ENCODE data around the gene TRPM2.

The TRPM2 gene

DNA sequence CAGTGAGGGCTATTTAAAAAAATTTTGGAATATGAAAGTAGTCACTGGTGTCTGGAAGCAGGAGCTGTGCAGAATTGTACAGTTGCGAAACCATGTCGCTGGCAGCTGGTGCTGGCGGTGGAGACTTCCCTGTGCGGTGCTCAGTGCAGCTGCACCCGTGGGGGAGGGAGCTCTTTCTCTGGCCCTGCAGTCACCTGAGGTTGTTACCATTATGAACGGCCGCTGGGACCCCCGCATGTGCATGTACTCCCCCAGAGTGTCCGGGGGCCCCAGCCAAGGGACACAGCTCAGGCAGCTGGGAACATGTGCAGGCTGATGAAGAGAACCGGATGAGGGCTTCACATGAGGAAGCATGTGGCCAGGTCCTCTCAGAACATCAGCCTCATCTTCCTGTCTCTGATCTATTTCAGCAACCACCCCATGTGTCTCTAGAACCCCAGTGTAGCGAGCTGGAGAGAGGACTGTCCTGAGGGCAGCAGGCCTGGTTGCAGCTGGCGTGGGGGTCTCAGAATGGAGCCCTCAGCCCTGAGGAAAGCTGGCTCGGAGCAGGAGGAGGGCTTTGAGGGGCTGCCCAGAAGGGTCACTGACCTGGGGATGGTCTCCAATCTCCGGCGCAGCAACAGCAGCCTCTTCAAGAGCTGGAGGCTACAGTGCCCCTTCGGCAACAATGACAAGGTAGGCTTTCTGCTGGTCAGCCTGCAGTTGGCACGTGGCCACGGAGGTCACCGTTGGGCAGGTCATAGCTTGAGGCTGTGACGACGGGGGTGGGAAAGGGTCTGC, at the start of gene TRPM2:
Gene TRPM2 (plus strand): TSS at position 431 of the 780 bp plus-strand sequence. CDS start 80 bp downstream, at position 511.
- FAIRE-seq, result no peak

DNA sequence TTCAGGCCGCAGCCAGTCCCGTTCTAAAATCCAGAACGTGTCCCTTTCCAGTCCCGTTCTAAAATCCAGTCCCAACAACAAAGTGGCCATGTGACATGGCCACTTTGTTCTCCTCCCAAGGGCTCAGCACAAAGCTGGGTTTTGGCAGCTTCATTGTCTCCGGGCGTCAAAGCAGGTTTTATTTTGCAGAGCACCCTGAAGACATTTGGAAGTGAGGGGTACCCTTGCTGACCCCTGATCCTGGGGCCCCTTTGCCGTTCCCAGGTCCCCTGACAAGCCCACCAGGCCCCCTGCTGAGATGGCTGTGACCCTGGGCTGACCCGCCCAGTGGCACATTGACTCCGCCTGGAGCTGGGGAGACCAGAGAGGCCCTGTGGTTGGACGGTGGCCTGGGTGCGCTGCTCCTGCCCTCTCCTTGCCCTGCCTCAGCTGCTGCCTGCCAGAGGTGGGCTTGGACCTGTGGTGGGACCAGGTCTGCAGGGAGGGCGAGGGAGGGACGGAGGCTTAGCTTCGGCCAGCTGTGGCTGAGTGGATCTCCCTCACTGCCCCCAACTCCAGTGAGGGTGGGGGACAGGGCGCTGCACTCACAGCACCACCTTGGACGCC, 49.3 kb upstream of the TRPM2 start:
- FAIRE-seq, result no peak

DNA sequence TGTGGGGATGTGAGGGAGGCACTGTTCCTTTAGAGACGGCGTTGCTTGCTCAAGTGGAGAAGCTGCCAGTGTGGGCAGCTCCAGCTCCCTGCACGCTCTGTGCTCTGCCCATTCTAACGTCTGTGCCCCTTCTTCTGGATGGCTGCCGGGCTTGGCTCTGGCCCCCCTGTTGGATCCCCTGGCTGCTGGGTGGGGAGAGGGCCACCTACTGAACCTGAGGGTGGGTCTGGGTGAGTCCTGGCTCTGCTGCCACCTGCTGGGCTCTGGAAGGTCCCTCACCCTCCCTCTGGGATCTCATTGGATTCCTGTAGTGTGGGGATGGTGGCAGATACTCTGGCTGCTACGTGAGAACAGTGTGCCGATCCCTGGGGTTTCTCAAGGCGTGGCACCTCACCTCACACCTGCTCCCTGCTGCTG, 48.5 kb upstream of the TRPM2 start:
- no peak for FAIRE-seq

DNA sequence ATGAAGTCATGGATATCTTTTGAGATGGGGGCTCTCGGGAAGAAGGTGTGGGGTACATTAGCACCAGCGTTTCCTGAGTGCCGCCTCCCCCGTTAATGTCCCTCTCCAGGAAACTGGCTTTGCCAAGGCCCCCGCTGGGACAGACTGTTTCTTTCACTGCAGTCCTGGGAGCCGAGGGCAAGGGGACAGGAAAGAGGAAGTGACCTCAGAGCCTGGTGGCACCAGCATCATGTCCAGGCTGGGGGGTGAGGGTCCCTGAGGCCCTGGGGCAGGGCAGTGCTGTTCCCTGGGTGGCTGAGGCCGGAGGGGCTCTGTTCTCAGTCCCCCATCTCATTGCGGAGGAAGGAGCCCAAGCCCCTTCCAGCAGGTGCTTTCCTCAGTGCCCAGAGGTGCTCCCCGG, 47.7 kb upstream of the TRPM2 start:
- FAIRE-seq, result no peak

DNA sequence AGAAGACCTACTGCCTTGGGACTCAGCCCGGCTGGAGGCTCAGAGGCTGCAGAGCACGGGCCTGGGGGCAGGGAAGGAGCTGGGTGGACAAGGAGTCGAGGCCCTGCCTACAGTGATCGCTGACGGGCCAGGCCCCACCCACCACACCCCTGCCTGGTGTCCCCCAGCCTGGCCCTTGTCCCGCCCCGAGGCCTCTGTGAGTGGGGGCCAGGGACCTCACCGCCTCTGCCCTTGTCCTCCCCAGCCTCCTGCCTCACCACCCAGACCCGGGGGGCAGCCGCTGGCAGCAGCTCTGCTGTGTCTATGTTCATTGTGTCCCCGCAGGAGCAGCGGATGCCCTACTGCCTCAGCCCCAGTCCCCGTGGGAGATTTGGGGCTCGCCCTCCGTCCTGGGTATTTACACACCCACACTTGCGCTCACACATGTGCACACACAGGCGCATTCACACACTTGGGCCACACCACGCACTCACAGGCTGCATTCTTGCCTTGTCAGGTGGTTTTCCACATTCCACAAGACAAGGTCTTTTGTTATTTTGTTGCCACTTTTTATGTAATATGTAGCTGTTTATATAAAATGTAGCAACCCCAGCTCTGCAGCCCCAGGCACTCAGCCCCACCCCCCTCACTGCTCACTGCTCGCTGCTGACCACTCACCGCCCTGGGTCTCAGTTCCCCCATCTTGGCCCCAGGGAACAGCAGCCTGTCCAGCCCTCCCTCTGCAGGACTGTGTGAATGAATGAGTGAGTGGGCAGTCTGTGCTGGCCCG, 46.3 kb upstream of the TRPM2 start:
- no peak for FAIRE-seq

DNA sequence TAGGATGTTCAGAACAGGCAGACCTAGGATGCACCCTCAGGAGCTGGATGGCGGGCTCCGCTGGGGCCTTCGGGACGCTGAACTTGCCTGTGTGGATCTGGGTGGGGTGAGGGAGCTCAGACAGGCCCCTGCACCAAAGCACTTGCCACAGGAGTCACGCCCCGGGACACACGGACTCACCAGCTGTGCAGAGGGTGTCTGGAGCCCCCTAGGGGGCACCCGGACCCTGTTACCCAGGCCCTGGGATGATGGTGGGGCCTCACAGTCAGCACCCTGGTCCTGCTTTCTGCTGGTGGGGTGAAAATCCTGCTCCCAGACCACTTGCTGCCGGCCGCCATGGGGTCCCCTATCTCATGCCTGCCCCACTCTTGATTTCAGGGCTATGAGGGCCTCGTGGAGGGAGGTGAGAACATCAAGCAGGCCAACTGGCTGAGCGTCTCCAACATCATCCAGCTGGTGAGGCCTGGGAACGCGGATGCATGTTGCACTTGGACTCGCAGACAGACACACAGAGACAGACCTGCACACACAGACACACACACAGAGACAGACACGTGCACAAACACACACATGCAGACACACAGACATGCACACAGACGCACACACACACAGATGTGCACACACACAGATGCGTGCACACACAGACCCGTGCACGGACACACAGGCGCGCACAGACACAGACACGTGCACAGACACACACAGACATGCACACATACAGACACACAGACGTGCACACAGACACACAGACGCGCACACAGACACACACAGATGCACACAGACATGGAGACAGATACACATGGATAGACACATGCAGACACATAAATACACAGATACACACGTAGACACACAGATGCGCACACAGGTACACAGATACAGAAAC, 42.6 kb upstream of the TRPM2 start:
- no peak for FAIRE-seq

DNA sequence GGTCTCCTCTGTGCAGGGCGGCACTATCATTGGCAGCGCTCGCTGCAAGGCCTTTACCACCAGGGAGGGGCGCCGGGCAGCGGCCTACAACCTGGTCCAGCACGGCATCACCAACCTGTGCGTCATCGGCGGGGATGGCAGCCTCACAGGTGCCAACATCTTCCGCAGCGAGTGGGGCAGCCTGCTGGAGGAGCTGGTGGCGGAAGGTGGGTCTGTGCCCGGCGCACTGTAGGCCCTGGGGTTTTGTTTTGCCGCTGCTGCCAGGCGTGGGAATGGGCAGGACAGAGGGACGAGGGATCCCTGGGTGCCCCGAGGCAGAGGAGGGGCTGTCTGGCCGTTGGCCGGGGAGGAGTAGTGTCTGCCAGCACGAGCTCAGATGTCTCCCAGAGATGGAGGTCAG, 41.3 kb upstream of the TRPM2 start:
- FAIRE-seq, result no peak

DNA sequence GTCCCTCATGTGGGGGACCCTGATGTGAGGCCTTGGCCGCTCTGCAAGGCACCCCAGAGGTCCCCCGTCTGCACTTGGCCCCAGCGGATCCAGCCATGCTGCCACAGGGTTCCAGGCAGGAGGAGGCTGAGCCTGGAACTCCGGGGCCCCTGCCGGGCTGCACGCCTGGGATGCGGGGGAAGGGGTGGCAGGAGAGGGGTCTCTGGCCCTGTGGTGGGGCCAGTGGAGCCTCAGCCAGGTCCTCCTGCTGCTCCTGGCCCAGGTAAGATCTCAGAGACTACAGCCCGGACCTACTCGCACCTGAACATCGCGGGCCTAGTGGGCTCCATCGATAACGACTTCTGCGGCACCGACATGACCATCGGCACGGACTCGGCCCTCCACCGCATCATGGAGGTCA, 40.7 kb upstream of the TRPM2 start:
- no peak for FAIRE-seq

DNA sequence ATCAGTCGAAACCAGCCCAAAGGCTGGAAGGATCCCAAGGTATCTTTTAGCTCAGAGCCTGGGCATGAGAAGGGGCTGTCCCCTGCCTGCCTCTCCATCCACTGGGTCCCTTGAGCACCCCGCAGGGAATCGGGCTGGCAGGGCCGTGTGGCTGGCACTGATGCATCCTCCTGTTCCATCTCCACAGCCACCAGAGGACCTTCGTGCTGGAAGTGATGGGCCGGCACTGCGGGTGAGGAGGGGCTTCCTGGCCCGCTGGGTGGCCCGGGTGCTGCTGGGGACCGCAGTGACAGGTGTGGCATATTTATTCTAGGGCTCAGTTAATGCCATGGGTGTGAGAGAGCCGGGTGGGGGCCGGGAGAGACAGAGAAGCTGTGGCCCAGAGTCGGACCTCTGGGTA, 40.0 kb upstream of the TRPM2 start:
- no peak for FAIRE-seq

DNA sequence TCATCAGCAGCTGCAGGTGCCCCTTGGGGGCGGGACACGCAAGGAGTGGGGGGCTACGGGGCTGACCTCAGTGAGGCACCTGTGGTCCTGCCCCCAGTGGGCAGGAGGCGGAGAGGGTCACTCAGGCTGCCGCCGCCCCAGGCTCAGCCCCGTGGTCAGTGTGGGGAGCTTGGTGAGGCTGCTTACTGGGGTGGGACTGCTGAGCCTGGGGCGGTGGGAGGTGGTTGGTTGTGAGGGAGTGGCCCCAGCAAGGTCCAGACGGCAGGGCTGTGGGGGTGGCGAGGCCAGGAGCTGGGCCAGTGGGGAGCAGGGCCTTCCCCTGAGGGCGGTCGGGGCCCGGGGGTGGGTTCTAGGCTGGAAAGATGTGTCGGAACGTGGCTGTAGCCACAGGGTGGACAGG, 39.3 kb upstream of the TRPM2 start:
- FAIRE-seq, result no peak

DNA sequence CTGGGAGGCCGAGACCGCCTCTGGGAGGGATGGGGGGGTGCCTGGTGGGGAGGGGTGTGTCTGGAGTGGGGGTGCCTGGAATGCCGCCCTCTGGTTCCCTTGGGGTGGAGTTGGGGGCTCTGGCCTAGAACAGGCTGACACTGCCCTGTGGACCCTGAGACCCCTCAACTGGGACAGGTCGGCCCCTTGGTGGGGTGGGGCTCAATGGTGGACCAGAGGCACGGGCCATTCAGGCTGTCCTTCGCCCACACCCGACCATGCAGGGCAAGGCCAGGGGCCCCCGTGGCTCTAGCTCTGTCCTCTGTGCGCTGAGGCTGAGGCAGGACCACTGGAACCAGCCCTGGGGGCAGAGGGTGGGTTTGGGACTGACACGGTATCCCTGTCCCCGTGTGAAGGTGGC, 38.9 kb upstream of the TRPM2 start:
- no peak for FAIRE-seq

DNA sequence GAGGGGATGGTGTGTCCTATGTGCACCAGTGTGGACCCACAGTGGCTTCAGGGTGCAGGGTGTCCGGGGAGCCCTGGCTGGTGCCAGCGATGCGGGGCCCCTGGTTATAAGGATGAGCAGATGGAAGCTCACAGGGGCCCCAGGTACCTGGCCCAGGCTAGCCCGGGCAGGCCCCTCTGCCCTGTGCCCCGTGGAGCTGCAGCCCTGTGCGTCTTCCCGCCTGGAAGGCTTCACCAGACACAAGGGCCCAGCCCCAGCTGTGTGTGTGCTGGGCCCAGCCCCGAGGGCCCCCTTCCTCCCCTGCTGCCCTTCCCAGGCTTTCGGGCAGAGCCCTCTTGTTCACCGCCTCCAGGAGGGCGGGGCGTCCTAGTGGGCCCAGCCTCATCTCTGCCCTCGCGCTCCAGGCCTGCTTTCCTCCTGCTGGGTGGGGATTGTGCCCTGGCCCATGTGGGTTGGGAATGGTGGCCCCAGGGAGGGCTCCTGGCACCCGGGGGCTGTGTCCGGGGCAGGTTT, 37.7 kb upstream of the TRPM2 start:
- FAIRE-seq, result no peak

DNA sequence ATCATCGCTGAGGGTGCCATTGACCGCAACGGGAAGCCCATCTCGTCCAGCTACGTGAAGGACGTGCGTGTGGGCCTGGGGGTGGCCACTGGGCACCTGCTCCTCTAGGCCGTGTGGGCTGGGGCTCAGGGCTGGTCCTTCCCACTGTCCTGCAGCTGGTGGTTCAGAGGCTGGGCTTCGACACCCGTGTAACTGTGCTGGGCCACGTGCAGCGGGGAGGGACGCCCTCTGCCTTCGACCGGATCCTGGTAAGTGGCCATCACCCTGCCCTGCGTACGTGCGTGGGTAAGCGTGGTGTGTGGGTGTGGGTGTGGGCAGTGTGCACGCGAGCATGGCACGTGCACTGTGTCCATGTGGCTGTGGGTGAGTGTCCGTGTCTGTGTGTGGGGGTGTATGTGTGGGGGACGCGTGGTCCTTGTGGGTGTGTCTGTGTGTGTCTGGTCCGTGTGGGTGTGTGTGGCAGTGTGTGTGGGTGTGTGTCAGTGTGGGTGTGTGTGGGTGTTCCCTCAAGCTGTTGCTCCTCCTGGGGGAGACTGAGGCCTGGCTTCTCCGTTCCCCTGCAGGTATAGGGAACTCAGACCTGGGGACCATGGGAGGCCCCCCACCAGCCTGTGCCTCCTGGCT, 37.0 kb upstream of the TRPM2 start:
- no peak for FAIRE-seq

DNA sequence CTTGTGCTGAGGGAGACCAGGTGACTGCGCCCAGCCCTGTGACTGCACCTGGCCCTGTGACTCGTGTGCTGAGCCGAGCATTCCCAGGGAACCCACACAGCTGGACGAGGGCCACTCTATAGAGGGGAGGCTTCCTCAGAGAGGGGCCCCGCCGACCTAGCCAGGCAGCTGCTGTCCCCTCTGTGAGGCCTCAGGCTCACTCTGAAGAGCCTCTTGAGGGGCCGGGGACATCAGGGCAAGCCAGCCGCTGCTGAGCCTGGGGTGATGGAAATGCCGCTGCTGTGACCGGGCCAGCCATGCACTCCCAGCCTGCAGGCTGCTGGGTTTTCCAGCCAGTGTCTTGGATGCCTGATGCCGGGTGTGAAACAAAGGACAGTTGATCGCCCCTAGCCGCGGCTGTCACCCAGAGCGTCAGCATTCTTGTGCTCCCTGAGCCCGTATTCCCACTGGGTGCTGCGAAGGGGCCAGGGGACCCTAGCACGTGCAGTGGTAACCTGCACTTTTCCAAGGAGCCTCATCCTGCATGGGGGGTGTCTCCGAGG, 36.1 kb upstream of the TRPM2 start:
- no peak for FAIRE-seq

DNA sequence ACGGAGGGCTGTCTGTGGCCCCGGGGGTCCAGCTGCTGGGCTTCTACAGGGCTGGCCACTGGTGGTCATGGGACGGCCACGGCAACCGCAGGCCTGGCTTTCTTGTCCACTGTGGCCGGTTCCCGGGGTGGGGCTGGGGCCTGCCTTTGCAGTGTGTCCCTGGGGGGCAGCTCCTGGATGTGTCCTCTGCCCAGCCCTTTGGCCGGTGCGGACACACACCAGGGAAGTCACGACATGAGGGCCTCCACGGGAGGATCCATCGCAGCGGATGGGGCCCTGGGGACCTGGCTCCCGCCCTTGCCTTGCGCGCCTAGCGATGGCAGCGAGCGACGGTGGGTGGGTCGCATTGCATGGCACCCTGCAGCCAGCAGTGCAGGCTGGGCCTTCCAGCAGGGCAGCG, 35.5 kb upstream of the TRPM2 start:
- no peak for FAIRE-seq

DNA sequence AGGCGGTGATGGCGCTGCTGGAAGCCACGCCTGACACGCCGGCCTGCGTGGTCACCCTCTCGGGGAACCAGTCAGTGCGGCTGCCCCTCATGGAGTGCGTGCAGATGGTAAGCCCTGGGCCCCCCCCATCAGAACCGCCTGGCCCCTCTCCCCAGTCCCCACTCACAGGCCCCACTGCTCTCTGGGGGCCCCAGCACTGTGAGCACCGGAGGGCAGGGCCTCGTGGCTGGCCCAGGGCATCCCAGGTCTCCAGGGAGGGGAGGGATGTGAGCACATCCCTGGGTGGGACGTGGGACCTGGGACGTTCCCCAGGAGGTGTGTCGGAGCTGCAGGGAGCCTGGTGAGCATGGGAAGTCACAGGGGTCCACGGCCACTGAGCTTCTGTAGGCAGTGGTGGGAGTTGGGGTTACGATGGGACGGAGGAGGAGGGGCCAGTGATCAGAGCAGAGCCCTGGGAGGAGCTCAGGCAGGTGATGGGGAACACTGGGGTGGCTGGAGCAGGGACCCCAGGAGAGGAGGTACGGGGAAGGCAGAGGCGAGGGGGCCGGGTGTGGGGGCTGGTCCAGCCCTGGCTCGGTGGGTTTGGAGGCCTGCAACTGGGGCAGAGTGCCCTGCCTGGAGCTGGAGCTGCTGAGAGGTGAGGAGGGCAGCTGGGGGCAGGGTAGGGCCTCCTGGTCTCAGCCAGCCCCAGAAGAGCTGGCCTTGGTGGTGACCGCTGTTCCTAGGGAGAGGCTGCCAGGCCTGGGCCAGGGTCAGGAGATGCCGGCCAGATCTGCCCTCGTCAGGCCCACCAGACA, 34.7 kb upstream of the TRPM2 start:
- no peak for FAIRE-seq

DNA sequence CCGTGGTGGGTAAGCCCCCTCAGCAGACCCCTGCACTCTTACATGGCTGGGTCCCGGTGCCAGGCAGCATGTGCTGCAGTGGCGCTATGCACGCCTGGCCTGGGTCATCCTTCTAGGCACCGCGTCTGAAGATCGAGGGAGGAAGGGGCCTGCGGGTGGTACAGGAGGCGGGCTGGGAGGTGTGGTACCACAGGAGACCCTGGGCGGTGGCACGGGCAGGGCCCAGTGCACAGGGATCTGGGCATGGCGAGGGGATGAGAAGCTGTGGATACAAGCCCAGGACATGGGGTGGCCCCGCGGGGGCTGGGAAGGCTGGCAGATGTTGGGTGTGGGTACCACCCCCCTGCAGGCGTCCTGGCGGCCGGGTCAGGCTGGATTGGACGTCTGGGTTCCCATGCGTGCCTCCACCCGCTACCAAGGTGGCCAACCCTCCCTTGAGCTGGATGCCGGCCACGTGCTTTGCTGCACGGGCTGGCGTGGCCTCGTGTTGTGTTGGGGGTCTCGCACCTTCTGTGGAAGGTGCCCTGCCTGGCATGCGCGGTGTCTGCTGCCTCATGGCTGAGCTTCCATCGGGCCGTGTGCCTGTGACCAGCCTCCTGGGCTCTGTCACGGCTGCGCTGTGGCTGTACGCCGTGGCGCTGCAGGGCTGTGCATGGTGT, 33.9 kb upstream of the TRPM2 start:
- no peak for FAIRE-seq

DNA sequence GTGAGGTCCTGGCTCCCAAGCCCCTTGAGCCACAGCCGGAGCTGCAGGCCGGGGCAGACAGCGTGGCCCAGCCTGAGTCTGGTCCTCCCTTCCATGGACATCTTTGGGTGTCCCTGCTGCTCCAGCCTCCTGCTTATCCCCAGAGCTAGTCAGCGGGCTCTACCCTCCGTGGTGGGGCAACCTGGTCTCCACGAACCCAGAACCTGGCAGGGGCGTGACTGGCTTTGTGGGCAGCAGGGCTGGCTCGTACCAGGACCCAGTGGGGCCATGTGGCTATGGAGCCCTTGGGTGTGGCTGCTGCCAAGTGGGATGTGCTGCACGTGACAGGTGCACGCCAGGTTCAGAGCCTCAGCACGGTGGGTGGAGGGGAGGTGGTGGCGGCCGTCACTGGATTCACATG, 32.6 kb upstream of the TRPM2 start:
- no peak for FAIRE-seq

DNA sequence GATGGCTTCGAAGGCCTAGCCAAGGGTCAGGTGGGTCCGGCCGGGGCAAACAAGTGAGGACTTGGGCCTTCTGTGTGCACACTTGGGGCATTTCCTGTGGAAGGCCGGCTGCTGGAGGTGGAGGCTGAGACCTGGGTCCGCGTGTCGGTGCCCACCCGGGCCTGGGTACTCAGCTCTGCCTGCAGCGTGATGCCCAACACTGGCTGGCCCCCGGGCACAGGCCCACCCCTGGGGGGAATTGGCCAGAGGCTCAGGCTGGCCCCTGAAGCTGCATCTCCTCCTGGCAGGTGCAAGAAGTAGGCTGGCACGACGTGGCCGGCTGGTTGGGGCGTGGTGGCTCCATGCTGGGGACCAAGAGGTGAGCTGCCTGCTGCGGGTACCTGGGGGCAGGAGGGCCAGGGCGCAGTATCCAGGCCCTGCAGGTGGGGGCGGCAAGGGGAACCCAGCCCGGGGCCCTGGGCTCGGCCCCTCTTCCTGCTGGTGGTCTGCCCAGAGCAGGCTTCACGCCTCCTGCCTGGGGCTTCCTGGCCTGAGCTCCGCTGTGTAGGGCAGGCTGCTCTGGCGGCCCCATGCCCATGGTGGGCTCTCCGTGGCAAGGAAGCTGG, 31.5 kb upstream of the TRPM2 start:
- FAIRE-seq, result no peak
